Amniotic stem cell (primary cell): ENCODE measurements around the gene TAS1R2.
"Not testable (repeated sequence)": the region's sequence is repeated elsewhere in the genome, so short reads cannot be mapped to it uniquely, and the experiment has no call there.

Experiments
- DNase-seq: peaks from one replicate; lab custom pipeline; 2025; lab: John Stamatoyannopoulos, UW

The TAS1R2 gene

GRCh38 chr1:18868801-18869424, 9.5 kb upstream of the TAS1R2 start:
- no peak for DNase-seq

GRCh38 chr1:18868354-18868753, 8.9 kb upstream of the TAS1R2 start:
- DNase-seq, result no peak

- DNase-seq, result no peak
Measured at GRCh38 chr1:18866846-18867245, 7.4 kb upstream of the TAS1R2 start.

- no peak for DNase-seq
Measured at GRCh38 chr1:18866314-18866713, 6.9 kb upstream of the TAS1R2 start.

GRCh38 chr1:18865176-18865575, 5.7 kb upstream of the TAS1R2 start:
- DNase-seq, result no peak

GRCh38 chr1:18861590-18861989, 2.1 kb upstream of the TAS1R2 start:
- no peak for DNase-seq

GRCh38 chr1:18861082-18861481, 1.6 kb upstream of the TAS1R2 start:
- no peak for DNase-seq

- DNase-seq, result no peak
Measured at GRCh38 chr1:18858070-18858688, 1.3 kb downstream of the TAS1R2 start.

- DNase-seq, result no peak
Measured at GRCh38 chr1:18856435-18856834, 3.0 kb downstream of the TAS1R2 start.

- DNase-seq, result no peak
Measured at GRCh38 chr1:18855573-18855972, 3.9 kb downstream of the TAS1R2 start.

GRCh38 chr1:18854331-18855025, 5.0 kb downstream of the TAS1R2 start:
- DNase-seq, result no peak

GRCh38 chr1:18852501-18852900, 7.0 kb downstream of the TAS1R2 start:
- no peak for DNase-seq

GRCh38 chr1:18849261-18849711, 10.2 kb downstream of the TAS1R2 start:
- DNase-seq, result no peak

GRCh38 chr1:18847723-18848122, 11.7 kb downstream of the TAS1R2 start:
- not testable (repeated sequence) for DNase-seq

GRCh38 chr1:18840145-18840544, 19.3 kb downstream of the TAS1R2 start:
- no peak for DNase-seq

GRCh38 chr1:18836654-18837053, 22.8 kb downstream of the TAS1R2 start:
- no peak for DNase-seq

- not testable (repeated sequence) for DNase-seq
Measured at GRCh38 chr1:18832319-18832718, 27.1 kb downstream of the TAS1R2 start.

GRCh38 chr1:18831656-18832055, 27.8 kb downstream of the TAS1R2 start:
- no peak for DNase-seq

- DNase-seq, result no peak
Measured at GRCh38 chr1:18830596-18830995, 28.9 kb downstream of the TAS1R2 start.

GRCh38 chr1:18829671-18830070, 29.8 kb downstream of the TAS1R2 start:
- no peak for DNase-seq

GRCh38 chr1:18828224-18828623, 31.2 kb downstream of the TAS1R2 start:
- DNase-seq, result no peak

GRCh38 chr1:18823438-18823837, 36.0 kb downstream of the TAS1R2 start:
- DNase-seq, result no peak
